Measurements from ENCODE around the gene HSPD1.

GRCh38 chr2:197515315-197515738 is 15.7 kb upstream of the HSPD1 start:
- TF ChIP-seq EZH2 (IDR thresholded peaks at IDR 0.05) (no peak), POLR2AphosphoS5 (IDR thresholded peaks at IDR 0.05; ENCODE audit: borderline replicate concordance, low read depth, low read length) (no peak)

Measured in SK-N-MC (cell line).